OCI-LY7 (cell line): ENCODE data around the gene BST1.

Experiments
- EZH2phosphoT487 ChIP-seq: fragments of 200-600 bp; sonication (generic); IDR thresholded peaks from 2 replicates; pipeline ENCODE4 v1.6.1; 2018; ENCODE audit warnings: low read depth, borderline replicate concordance, mild to moderate bottlenecking, mixed run types, antibody characterized with exemption, low read length, moderate library complexity, mixed read lengths
- TF ChIP-seq, protein P1 (sequence below): fragments of 200-600 bp; sonication (generic); conservative IDR thresholded peaks from 2 replicates; pipeline ENCODE4 v1.5.1; 2014; ENCODE audit warnings: mild to moderate bottlenecking, antibody characterized with exemption, low read length, moderate library complexity, mixed read lengths

DNA sequence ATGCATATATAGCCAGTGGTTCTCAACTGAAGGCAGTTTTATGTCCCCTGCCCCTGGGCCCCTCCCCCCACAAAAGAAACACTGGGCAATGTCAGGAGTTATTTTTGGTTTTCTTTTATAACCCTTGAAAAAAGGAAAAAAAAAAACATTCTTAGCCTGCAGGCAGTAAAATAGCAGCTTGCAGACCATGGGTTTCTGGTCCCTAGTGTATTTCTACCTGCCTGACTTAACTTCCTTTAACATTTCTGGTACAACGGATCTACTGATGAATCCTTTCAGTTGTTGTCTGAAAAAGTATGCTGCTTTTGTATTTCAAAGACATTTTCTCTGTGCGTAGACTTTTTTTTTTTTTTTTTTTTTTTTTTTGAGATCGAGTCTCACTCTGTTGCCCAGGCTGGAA is 32.3 kb upstream of the BST1 start:
- TF ChIP-seq, protein P1, sequence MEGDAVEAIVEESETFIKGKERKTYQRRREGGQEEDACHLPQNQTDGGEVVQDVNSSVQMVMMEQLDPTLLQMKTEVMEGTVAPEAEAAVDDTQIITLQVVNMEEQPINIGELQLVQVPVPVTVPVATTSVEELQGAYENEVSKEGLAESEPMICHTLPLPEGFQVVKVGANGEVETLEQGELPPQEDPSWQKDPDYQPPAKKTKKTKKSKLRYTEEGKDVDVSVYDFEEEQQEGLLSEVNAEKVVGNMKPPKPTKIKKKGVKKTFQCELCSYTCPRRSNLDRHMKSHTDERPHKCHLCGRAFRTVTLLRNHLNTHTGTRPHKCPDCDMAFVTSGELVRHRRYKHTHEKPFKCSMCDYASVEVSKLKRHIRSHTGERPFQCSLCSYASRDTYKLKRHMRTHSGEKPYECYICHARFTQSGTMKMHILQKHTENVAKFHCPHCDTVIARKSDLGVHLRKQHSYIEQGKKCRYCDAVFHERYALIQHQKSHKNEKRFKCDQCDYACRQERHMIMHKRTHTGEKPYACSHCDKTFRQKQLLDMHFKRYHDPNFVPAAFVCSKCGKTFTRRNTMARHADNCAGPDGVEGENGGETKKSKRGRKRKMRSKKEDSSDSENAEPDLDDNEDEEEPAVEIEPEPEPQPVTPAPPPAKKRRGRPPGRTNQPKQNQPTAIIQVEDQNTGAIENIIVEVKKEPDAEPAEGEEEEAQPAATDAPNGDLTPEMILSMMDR = no peak
- no peak for TF ChIP-seq EZH2phosphoT487
